Neuron (in vitro differentiated cells): ENCODE measurements around the gene SFPQ.

Source experiments
- H2AFZ ChIP-seq: one replicate; pipeline ENCODE4 v1.6.1; 2013; ENCODE audit warnings: low read depth, mild to moderate bottlenecking, inconsistent platforms, low read length, moderate library complexity
- H3K27me3 ChIP-seq: one replicate; pipeline ENCODE4 v1.6.1; 2013; ENCODE audit warnings: low read length; ENCODE audit not compliant: insufficient read depth
- H3K36me3 ChIP-seq: one replicate; pipeline ENCODE4 v1.6.1; 2013; ENCODE audit warnings: low read length; ENCODE audit not compliant: insufficient read depth
- H3K4me1 ChIP-seq: one replicate; pipeline ENCODE4 v1.6.1; 2013; ENCODE audit warnings: low read length; ENCODE audit not compliant: insufficient read depth
- H3K4me3 ChIP-seq: 2 replicates; pipeline ENCODE4 v1.5.1; 2013; ENCODE audit warnings: mild to moderate bottlenecking, low read length, moderate library complexity
- H3K9me3 ChIP-seq: one replicate; pipeline ENCODE4 v1.6.1; 2013; ENCODE audit warnings: low read length

Gene SFPQ

GRCh38 chr1:35203295-35203694, 10.3 kb upstream of the SFPQ start:
- H3K4me1 ChIP-seq, result peaks cover 4% of the 10 kb centered on the region
- H3K36me3 ChIP-seq, result no peaks in the 10 kb centered on the region
- no peaks in the 10 kb centered on the region for H3K27me3 ChIP-seq
- H2AFZ ChIP-seq, result no peak overlapping the region
- no peak overlapping the region for H3K4me3 ChIP-seq
- H3K9me3 ChIP-seq, result no peaks in the 10 kb centered on the region

GRCh38 chr1:35202048-35202719, 9.2 kb upstream of the SFPQ start:
- no peaks in the 10 kb centered on the region for H3K27me3 ChIP-seq
- H2AFZ ChIP-seq, result peak overlapping the region; percentile 35
- peak overlapping the region; percentile 21 for H3K4me3 ChIP-seq
- H3K4me1 ChIP-seq, result peaks cover 4% of the 10 kb centered on the region
- no peaks in the 10 kb centered on the region for H3K36me3 ChIP-seq
- H3K9me3 ChIP-seq, result no peaks in the 10 kb centered on the region

DNA sequence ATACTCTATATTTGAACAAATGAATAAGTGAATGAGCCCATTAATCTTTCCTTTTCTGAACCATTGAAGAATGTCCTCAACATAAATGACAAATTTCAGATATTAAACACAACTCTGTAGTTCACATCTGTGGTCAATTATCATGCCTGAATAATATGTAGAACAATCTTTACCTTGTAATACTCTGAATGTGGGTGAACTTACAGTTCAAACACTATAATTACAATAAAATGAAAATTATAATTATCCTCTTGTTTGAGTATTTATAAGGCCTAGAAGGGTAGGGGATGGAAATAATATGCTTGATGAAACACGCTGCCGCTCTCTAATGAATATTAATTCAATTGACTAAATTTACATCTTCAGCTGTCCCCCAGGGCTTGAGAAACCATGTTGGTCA, 8.7 kb upstream of the SFPQ start:
- Histone ChIP-seq H3K36me3 (no peaks in the 10 kb centered on the region), H3K27me3 (no peaks in the 10 kb centered on the region), H2AFZ (peak overlapping the region; percentile 35), H3K4me3 (no peak overlapping the region), H3K4me1 (peaks cover 4% of the 10 kb centered on the region), H3K9me3 (no peaks in the 10 kb centered on the region)

- peaks cover 32% of the 10 kb centered on the region for H3K4me1 ChIP-seq
- peak overlapping the region; percentile 96 for H3K4me3 ChIP-seq
- peaks cover 46% of the 10 kb centered on the region for H3K36me3 ChIP-seq
- no peaks in the 10 kb centered on the region for H3K27me3 ChIP-seq
- no peaks in the 10 kb centered on the region for H3K9me3 ChIP-seq
- no peak overlapping the region for H2AFZ ChIP-seq
Measured at GRCh38 chr1:35192056-35192852, 691 bp downstream of the SFPQ start.

DNA sequence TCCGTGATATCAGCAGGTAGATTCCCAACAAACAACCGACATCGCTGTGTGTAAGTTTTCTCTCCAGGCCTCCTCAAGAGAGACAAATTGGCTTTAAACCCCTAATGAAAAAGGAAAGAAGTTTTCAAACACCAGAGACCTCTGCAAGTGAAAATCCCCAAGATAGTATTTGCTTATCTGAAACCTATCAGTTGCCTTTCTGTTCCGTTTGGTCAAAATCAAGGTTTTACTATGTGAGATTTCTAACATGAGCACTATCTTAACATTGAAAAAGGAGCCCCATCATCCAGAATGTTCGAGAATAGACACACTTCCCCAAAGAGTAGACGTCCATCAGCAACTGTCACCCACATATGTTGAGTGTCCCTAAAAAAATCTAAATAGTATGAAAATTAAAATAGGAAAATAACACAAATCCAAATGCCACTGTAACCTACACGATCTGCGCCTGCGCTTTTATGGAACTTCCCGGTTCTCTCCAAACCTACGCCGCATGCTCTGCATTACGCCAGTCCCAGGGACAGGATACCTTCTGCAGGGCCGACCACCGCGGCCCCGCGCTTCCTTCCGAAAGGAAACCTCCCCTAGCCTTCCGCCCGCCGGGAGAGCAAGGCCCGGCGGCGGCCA, 1.4 kb downstream of the SFPQ start:
- Histone ChIP-seq H3K4me3 (peak overlapping the region; percentile 96), H3K36me3 (peaks cover 53% of the 10 kb centered on the region)

DNA sequence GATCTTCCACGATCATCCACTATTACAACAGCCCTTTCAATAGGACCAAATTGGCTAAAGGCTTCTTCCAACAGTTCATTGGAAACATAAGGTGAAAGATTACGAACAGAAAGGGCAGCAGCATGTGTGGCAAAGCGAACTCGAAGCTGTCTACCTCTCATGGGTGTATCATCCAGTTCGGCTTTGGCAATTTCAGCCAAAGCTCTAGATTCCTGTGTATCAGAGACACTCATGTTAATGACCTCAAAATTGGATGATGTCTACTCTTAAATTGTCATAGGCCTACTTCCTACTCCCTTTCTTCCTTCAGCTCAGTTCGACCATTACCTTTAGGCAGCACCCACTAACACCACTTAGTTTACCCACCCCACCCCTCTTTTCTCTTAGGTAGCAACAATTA, 2.2 kb downstream of the SFPQ start:
- Histone ChIP-seq H3K36me3 (peaks cover 61% of the 10 kb centered on the region), H3K4me3 (peak overlapping the region; percentile 96), H2AFZ (no peak overlapping the region), H3K9me3 (no peaks in the 10 kb centered on the region), H3K27me3 (no peaks in the 10 kb centered on the region), H3K4me1 (peaks cover 41% of the 10 kb centered on the region)

More for the DNA sequence above, 1.4 kb downstream of the SFPQ start:
- Histone ChIP-seq H3K4me1 (peaks cover 35% of the 10 kb centered on the region), H2AFZ (no peak overlapping the region), H3K27me3 (no peaks in the 10 kb centered on the region), H3K9me3 (no peaks in the 10 kb centered on the region)

DNA sequence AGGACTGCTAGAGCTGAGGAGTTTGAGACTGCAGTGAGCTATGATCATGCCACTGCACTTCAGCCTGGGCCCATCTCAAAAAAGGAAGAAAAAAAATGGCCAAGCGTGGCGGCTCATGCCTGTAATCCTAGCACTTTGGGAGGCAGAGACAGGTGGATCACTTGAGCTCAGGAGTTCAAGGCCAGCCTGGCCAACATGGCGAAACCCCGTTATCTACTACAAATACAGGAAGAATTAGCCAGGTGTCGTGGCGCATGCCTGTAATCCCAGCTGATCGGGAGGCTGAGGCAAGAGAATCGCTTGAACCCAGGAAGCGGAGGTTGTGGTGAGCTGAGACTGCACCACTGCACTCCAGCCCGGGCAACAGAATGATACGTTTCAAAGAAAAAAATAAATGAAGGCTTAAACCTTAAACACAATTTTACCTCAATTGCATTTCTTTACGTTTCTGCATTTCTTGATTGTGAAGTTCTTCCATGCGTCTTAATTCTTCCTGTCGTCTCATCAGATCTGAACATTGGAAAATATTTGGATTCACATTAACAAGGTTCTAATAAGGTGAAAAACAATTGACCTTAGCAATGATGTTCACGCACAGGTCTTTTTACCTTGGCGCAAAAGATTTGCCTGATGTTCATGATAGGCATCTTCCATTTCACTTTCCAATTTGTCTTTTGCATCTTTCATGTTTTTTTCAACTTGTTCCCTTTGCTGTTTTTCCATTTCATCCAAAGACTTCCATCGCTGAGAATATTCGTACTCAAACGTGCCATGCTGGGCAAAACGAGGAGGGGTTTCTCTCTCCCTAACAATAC, 4.2 kb downstream of the SFPQ start:
- Histone ChIP-seq H3K4me3 (no peak overlapping the region), H3K36me3 (peaks cover 81% of the 10 kb centered on the region), H3K9me3 (no peaks in the 10 kb centered on the region), H3K4me1 (peaks cover 40% of the 10 kb centered on the region), H2AFZ (no peak overlapping the region), H3K27me3 (no peaks in the 10 kb centered on the region)

- Histone ChIP-seq H2AFZ (no peak overlapping the region), H3K4me3 (no peak overlapping the region), H3K27me3 (no peaks in the 10 kb centered on the region), H3K36me3 (peaks cover 88% of the 10 kb centered on the region), H3K4me1 (peaks cover 38% of the 10 kb centered on the region), H3K9me3 (no peaks in the 10 kb centered on the region)
Measured at GRCh38 chr1:35187816-35188342, 5.1 kb downstream of the SFPQ start.

GRCh38 chr1:35186239-35186638, 6.7 kb downstream of the SFPQ start:
- Histone ChIP-seq H2AFZ (no peak overlapping the region), H3K4me3 (no peak overlapping the region), H3K36me3 (peaks cover 98% of the 10 kb centered on the region), H3K27me3 (no peaks in the 10 kb centered on the region), H3K4me1 (peaks cover 38% of the 10 kb centered on the region), H3K9me3 (no peaks in the 10 kb centered on the region)

DNA sequence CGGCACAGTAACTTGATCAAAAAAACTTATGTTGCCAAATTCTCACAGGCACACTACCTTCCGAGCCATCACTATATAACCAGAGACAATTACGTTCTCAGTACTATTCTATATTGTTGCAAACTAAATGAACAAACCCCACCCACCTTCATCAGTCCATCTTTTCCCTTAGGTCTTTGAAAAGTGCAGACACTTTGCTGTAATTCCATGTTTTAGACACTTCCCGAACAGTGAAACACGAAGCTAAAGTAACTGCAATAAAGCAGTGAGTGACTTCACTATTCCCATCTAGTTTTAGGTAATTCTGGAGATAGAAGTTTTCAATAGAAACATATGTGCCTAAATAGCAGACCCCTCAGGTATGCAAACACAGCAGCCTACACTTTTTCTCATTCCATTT, 7.7 kb downstream of the SFPQ start:
- H3K36me3 ChIP-seq, result peaks cover 98% of the 10 kb centered on the region
- no peak overlapping the region for H3K4me3 ChIP-seq
- no peak overlapping the region for H2AFZ ChIP-seq
- no peaks in the 10 kb centered on the region for H3K9me3 ChIP-seq
- no peaks in the 10 kb centered on the region for H3K27me3 ChIP-seq
- peaks cover 31% of the 10 kb centered on the region for H3K4me1 ChIP-seq

GRCh38 chr1:35184495-35185199, 8.3 kb downstream of the SFPQ start:
- no peak overlapping the region for H2AFZ ChIP-seq
- peaks cover 26% of the 10 kb centered on the region for H3K4me1 ChIP-seq
- H3K9me3 ChIP-seq, result no peaks in the 10 kb centered on the region
- H3K4me3 ChIP-seq, result no peak overlapping the region
- H3K27me3 ChIP-seq, result no peaks in the 10 kb centered on the region
- H3K36me3 ChIP-seq, result peaks cover 98% of the 10 kb centered on the region

DNA sequence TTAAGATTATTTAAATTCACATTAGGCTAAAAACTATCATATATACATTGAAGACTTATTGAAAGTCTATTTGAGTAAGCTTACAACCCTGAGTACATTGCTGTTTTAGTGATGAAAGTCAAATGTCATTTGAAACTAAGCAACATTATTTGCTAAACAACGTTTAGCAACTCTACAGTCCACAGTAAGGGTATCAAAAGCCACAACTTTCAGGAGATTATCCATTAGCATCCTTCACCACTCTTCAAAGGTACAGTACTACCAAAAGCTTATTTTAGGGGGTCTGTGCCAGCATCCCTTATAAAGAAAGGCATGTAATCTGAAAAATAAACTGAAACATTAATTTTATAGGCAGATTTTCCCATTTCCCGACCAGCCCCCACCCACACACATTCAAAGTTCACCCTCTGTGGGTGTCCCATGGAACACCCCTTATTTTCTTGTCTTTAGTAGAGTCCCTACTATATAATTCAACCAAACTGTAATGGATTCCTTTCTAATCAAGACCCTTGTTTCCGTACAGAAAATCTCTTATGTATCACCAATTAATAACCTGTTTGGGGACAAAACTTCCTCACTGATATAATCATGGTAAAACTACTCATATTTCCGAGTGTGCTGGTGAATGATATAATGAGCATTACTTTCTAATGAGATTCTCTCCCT, 11.0 kb downstream of the SFPQ start:
- H3K27me3 ChIP-seq, result no peaks in the 10 kb centered on the region
- no peaks in the 10 kb centered on the region for H3K9me3 ChIP-seq
- H3K36me3 ChIP-seq, result peaks cover 98% of the 10 kb centered on the region
- no peak overlapping the region for H3K4me3 ChIP-seq
- H3K4me1 ChIP-seq, result peaks cover 9% of the 10 kb centered on the region
- H2AFZ ChIP-seq, result no peak overlapping the region
